ENCODE results near the gene DMWD. TPM values are rescaled to one million over a fixed set of nuclear protein-coding genes. Genes with fewer than 3 reads are reported as not detected.

The DMWD gene
- total and polyA plus RNA-seq, 2 of the 13 experiments (the other 11 are each of a cell fraction or from before 2014, with no cell fraction given), result 10.3 to 14.9 TPM

- TF ChIP-seq SNAPC4 (CRISPR knock-in tag; IDR thresholded peaks at IDR 0.05) (no peak), ETV6 (CRISPR knock-in tag; conservative IDR thresholded peaks at IDR 0.05) (no peak), ZNF660 (CRISPR knock-in tag; IDR thresholded peaks at IDR 0.05; ENCODE audit: borderline replicate concordance, low read depth) (no peak), ZNF512 (CRISPR knock-in tag; IDR thresholded peaks at IDR 0.05) (no peak), ZNF20 (CRISPR knock-in tag; IDR thresholded peaks at IDR 0.05) (no peak), ZNF784 (CRISPR knock-in tag; IDR thresholded peaks at IDR 0.05; ENCODE audit: borderline replicate concordance) (no peak; the same call in 1 of the 2 replicates), KLF15 (CRISPR knock-in tag; IDR thresholded peaks at IDR 0.05; ENCODE audit: borderline replicate concordance) (no peak), ZNF407 (CRISPR knock-in tag; IDR thresholded peaks at IDR 0.05; ENCODE audit: not compliant biosample characterization) (no peak), SKI (IDR thresholded peaks at IDR 0.05; ENCODE audit: partially characterized antibody) (no peak), ZNF343 (CRISPR knock-in tag; IDR thresholded peaks at IDR 0.05) (no peak), SMARCE1 (IDR thresholded peaks at IDR 0.05; ENCODE audit: borderline replicate concordance) (no peak)
These were observed at the start of gene DMWD (continued) for GRCh38 chr19:45792470-45793177.
